NCI-H460 (cell line): ENCODE measurements around the gene AIFM1. TPM values are rescaled to one million over a fixed set of nuclear protein-coding genes. Genes with fewer than 3 reads are reported as not detected.
"Not testable (repeated sequence)": the region's sequence is repeated elsewhere in the genome, so short reads cannot be mapped to it uniquely, and the experiment has no call there.

ENCODE experiments used
- DNase-seq: peaks from one replicate; pipeline ENCODE4 v3.0.0-alpha.2; 2016; ENCODE audit warnings: low read depth; ENCODE audit errors: extremely low read depth
- total RNA-seq: library from RNA; depleted of rRNA; stranded (reverse); fragments of >200 nt; shearing (Covaris generic); gene quantifications from 2 replicates; pipeline ENCODE4 v1.2.3, GENCODE V29; 2014

The AIFM1 gene
- total RNA-seq, 1 experiment from 2014 or later: 45.7 TPM

GRCh38 chrX:130120746-130121504 is 44.7 kb downstream of the AIFM1 start:
- peak; percentile 65 for DNase-seq

- no peak for DNase-seq
Measured at GRCh38 chrX:130120321-130120731, 45.3 kb downstream of the AIFM1 start.

- no peak for DNase-seq
Measured at GRCh38 chrX:130119312-130119898, 46.2 kb downstream of the AIFM1 start.

GRCh38 chrX:130118441-130119311 is 47.0 kb downstream of the AIFM1 start:
- no peak for DNase-seq

- no peak for DNase-seq
Measured at GRCh38 chrX:130117166-130117565, 48.5 kb downstream of the AIFM1 start.

GRCh38 chrX:130115119-130115885 is 50.3 kb downstream of the AIFM1 start:
- DNase-seq: not testable (repeated sequence)

- no peak for DNase-seq
Measured at GRCh38 chrX:130114141-130114588, 51.5 kb downstream of the AIFM1 start.

GRCh38 chrX:130111220-130112154 is 54.2 kb downstream of the AIFM1 start:
- DNase-seq: no peak

- DNase-seq: peak; percentile 40
Measured at GRCh38 chrX:130110379-130111219, 55.0 kb downstream of the AIFM1 start, which contains the start of gene ELF4. TSS of gene ELF4 (minus strand) at chrX:130110497. CDS start at chrX:130081330, 29,167 bp downstream.

GRCh38 chrX:130109429-130110378 is 55.9 kb downstream of the AIFM1 start:
- DNase-seq: no peak

GRCh38 chrX:130108647-130109428 is 56.8 kb downstream of the AIFM1 start:
- no peak for DNase-seq

GRCh38 chrX:130106071-130106470 is 59.6 kb downstream of the AIFM1 start:
- no peak for DNase-seq

GRCh38 chrX:130105244-130105643 is 60.4 kb downstream of the AIFM1 start:
- DNase-seq: no peak

GRCh38 chrX:130103605-130104004 is 62.0 kb downstream of the AIFM1 start:
- DNase-seq: no peak

- DNase-seq: no peak
Measured at GRCh38 chrX:130100180-130100579, 65.5 kb downstream of the AIFM1 start.

GRCh38 chrX:130098210-130098552 is 67.5 kb downstream of the AIFM1 start:
- DNase-seq: no peak
